SK-N-SH (cell line): ENCODE results near the gene SDCCAG8. TPM values are rescaled to one million over a fixed set of nuclear protein-coding genes. Genes with fewer than 3 reads are reported as not detected.

Source experiments
- CTCF ChIA-PET: fragments of 300-600, 350-600 bp; formaldehyde crosslinking; extraction: SDS; loops from one replicate; lab custom pipeline; 2021; lab: Yijun Ruan, JAX
- POLR2A ChIA-PET: fragments of 350-600 bp; sonication (Branson Sonifier 250); formaldehyde crosslinking; extraction: SDS; loops from one replicate; lab custom pipeline; 2020; ENCODE audit warnings: antibody characterized with exemption, inconsistent platforms; lab: Yijun Ruan, JAX
- DNase-seq: peaks from one replicate; pipeline ENCODE4 v3.0.0; 2012
- H2AFZ ChIP-seq: fragments of 200-600 bp; sonication (generic); 2 replicates; pipeline ENCODE4 v1.8.1; 2016; ENCODE audit warnings: antibody characterized with exemption, mild to moderate bottlenecking, low read depth
- H3F3A ChIP-seq: fragments of 200-600 bp; sonication (generic); replicated peaks from 2 replicates; pipeline ENCODE3; 2016; ENCODE audit warnings: antibody characterized with exemption, mild to moderate bottlenecking; ENCODE audit not compliant: insufficient read depth
- H3K27ac ChIP-seq, 2 experiments: fragments of 200-500 bp in 1 of 2; fragments of 200-600 bp in 1 of 2; sonication (Bioruptor generic) in 1 of 2; sonication (generic), shearing (Covaris generic) in 1 of 2; 2 replicates each; pipeline versions ENCODE4 v1.5.1 to v1.6.1; 2014 to 2016; ENCODE audit warnings: low read depth in 2 of 2, inconsistent platforms in 1 of 2, low read length in 1 of 2, mild to moderate bottlenecking in 1 of 2, mixed read lengths in 1 of 2
- H3K27me3 ChIP-seq: fragments of 200-600 bp; sonication (generic), shearing (Covaris generic); 2 replicates; pipeline ENCODE4 v1.6.1; 2016; ENCODE audit warnings: mixed run types; ENCODE audit not compliant: insufficient read depth
- H3K36me3 ChIP-seq, 2 experiments: fragments of 200-500 bp in 1 of 2; fragments of 200-600 bp in 1 of 2; sonication (Bioruptor generic) in 1 of 2; sonication (generic) in 1 of 2; replicated peaks in 1 of 2; 2 replicates each; pipeline versions ENCODE3 to v1.5.1; 2014 to 2016; ENCODE audit warnings: low read length in 1 of 2, mild to moderate bottlenecking in 1 of 2; ENCODE audit not compliant: insufficient read depth in 2 of 2, control insufficient read depth in 1 of 2
- H3K4me1 ChIP-seq, 2 experiments: fragments of 200-500 bp in 1 of 2; fragments of 200-600 bp in 1 of 2; sonication (Bioruptor generic) in 1 of 2; sonication (generic), shearing (Covaris generic) in 1 of 2; 2 replicates each; pipeline versions ENCODE4 v1.5.1 to v1.6.1; 2014 to 2016; ENCODE audit warnings: low read depth in 1 of 2, low read length in 1 of 2, mixed run types in 1 of 2; ENCODE audit not compliant: insufficient read depth in 2 of 2, control insufficient read depth in 1 of 2
- H3K4me2 ChIP-seq: fragments of 200-600 bp; sonication (generic), shearing (Covaris generic); 2 replicates; pipeline ENCODE4 v1.6.1; 2017; ENCODE audit warnings: mixed run types
- H3K4me3 ChIP-seq, 2 experiments: fragments of 200-500 bp in 1 of 2; fragments of 200-600 bp in 1 of 2; sonication (Bioruptor generic) in 1 of 2; sonication (generic), shearing (Covaris generic) in 1 of 2; 2 replicates each; pipeline versions ENCODE4 v1.5.1 to v1.8.1; 2014 to 2016; ENCODE audit warnings: low read depth in 2 of 2, inconsistent platforms in 1 of 2, low read length in 1 of 2, mild to moderate bottlenecking in 1 of 2, mixed read lengths in 1 of 2, moderate library complexity in 1 of 2
- H3K79me2 ChIP-seq: fragments of 200-600 bp; sonication (generic); 2 replicates; pipeline ENCODE4 v1.8.1; 2017; ENCODE audit warnings: mild to moderate bottlenecking; ENCODE audit not compliant: insufficient read depth
- H3K9ac ChIP-seq: fragments of 200-600 bp; sonication (generic); 2 replicates; pipeline ENCODE4 v1.6.1; 2017; ENCODE audit warnings: mixed run types
- H3K9me2 ChIP-seq: fragments of 200-600 bp; sonication (generic); 2 replicates; pipeline ENCODE4 v1.6.1; 2017; ENCODE audit warnings: mixed run types
- H3K9me3 ChIP-seq: fragments of 200-600 bp; sonication (generic); 2 replicates; pipeline ENCODE4 v1.6.1; 2017; ENCODE audit warnings: mixed run types, mild to moderate bottlenecking, moderate library complexity
- H4K20me1 ChIP-seq: fragments of 200-600 bp; sonication (generic); 2 replicates; pipeline ENCODE4 v1.6.1; 2017; ENCODE audit warnings: mild to moderate bottlenecking, mixed run types; ENCODE audit not compliant: insufficient read depth
- ELF1 ChIP-seq: IDR thresholded peaks from 2 replicates; pipeline ENCODE4 v1.4.0; 2012
- EZH2phosphoT487 ChIP-seq: fragments of 200-600 bp; sonication (generic); IDR thresholded peaks from 2 replicates; pipeline ENCODE4 v1.6.1; 2017; ENCODE audit warnings: low read depth, mixed run types, mild to moderate bottlenecking, antibody characterized with exemption, moderate library complexity, borderline replicate concordance
- GATA2 ChIP-seq: sonication (generic); formaldehyde crosslinking; IDR thresholded peaks from 2 replicates; pipeline ENCODE4 v1.5.0; 2020; ENCODE audit warnings: mild to moderate bottlenecking, missing genetic modification reagents
- MEF2A ChIP-seq: IDR thresholded peaks from 2 replicates; pipeline ENCODE4 v1.4.0; 2012; ENCODE audit warnings: low read depth, borderline replicate concordance
- NRF1 ChIP-seq: IDR thresholded peaks from 2 replicates; pipeline ENCODE4 v1.6.1; 2012; ENCODE audit warnings: low read depth, mild to moderate bottlenecking, low read length
- RCOR1 ChIP-seq: fragments of 150-350 bp; IDR thresholded peaks from 2 replicates; pipeline ENCODE4 v1.6.1; 2017; ENCODE audit warnings: antibody characterized with exemption, low read length
- RFX5 ChIP-seq: IDR thresholded peaks from 2 replicates; pipeline ENCODE4 v1.6.1; 2012; ENCODE audit warnings: mild to moderate bottlenecking, improper control_type of control experiment, low read length
- RXRA ChIP-seq: IDR thresholded peaks from 2 replicates; pipeline ENCODE4 v1.4.0; 2012; ENCODE audit warnings: low read depth, mild to moderate bottlenecking, borderline replicate concordance
- SIN3A ChIP-seq: IDR thresholded peaks from 2 replicates; pipeline ENCODE4 v1.6.1; 2012; ENCODE audit warnings: low read depth, mild to moderate bottlenecking, low read length, moderate library complexity, borderline replicate concordance
- SMC3 ChIP-seq: IDR thresholded peaks from 2 replicates; pipeline ENCODE4 v1.6.1; 2012; ENCODE audit warnings: low read depth, low read length, improper control_type of control experiment
- TAF1 ChIP-seq: IDR thresholded peaks from 2 replicates; pipeline ENCODE4 v1.6.1; 2012; ENCODE audit warnings: low read depth, mild to moderate bottlenecking, low read length, moderate library complexity, borderline replicate concordance
- TCF12 ChIP-seq: IDR thresholded peaks from 2 replicates; pipeline ENCODE4 v1.4.0; 2012
- WGBS: methylation state at CpG from one replicate; pipeline ENCODE4 v1.1.6; 2017; ENCODE audit warnings: low lambda C conversion rate; 5-methylcytosine and 5-hydroxymethylcytosine counted together
- polyA plus RNA-seq, 3 experiments: library from polyadenylated mRNA; depleted of rRNA; stranded (reverse); fragments of >200 nt; gene quantifications; 2 replicates each; pipeline ENCODE4 v1.2.3, GENCODE V29; 2012
- TF ChIP-seq, protein P1 (sequence below): fragments of 200-600 bp; sonication (generic); IDR thresholded peaks from 2 replicates; pipeline ENCODE4 v1.6.1; 2017; ENCODE audit warnings: antibody characterized with exemption, mild to moderate bottlenecking, moderate library complexity
- TF ChIP-seq, protein P2 (sequence below): fragments of 150-350 bp; IDR thresholded peaks from 2 replicates; pipeline ENCODE4 v1.6.1; 2016; ENCODE audit warnings: mild to moderate bottlenecking, low read depth, low read length

SDCCAG8 gene
- polyA plus RNA-seq, 1 of the 3 experiments (the other 2 are of a cell fraction) = 22.7 TPM

DNA sequence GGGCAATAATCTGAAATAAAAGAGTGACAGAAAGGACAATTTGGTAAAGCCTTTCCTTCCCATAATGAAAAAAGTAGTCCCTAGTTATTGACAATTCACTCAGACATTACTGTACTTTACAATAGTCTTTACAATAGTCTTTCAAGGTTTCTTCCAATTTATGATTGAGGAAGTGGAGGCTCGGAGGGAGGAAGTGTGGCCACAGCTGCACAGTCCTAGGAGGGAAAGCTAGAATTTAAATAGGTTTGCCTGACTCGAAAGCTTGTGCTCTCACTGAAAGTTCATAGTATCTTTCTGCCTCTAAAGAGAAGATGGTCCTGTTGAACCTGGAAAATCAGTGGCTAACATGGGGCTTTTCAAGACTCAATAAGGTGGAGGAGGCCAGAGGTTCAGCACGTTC, 203.2 kb downstream of the SDCCAG8 start:
- ChIA-PET POLR2A (no interaction called here), CTCF (interaction anchor here (0.6 kb wide), 1 partner anchor 103 kb away, joined by 3 read pairs; no protein-coding TSS in a partner anchor)
- WGBS = 93% methylated on average over 3 of the region's 3 CpGs

GRCh38 chr1:243461700-243462099, 205.9 kb downstream of the SDCCAG8 start:
- POLR2A ChIA-PET = no interaction called here
- H3K27ac ChIP-seq = no peak overlapping the region
- H4K20me1 ChIP-seq = no peaks in the 10 kb centered on the region
- WGBS = 96% methylated on average over 4 of the region's 4 CpGs
- no peak overlapping the region for H2AFZ ChIP-seq
- peaks cover 0 to 8% of the 10 kb centered on the region in 2 experiments; a peak in 2 of 4 replicates for H3K4me1 ChIP-seq
- TF ChIP-seq RFX5 (no peak), TAF1 (no peak), SIN3A (no peak), GATA2 (no peak), MEF2A (no peak), ELF1 (no peak), SMC3 (no peak), RCOR1 (no peak), EZH2phosphoT487 (no peak)
- TF ChIP-seq, protein P1, sequence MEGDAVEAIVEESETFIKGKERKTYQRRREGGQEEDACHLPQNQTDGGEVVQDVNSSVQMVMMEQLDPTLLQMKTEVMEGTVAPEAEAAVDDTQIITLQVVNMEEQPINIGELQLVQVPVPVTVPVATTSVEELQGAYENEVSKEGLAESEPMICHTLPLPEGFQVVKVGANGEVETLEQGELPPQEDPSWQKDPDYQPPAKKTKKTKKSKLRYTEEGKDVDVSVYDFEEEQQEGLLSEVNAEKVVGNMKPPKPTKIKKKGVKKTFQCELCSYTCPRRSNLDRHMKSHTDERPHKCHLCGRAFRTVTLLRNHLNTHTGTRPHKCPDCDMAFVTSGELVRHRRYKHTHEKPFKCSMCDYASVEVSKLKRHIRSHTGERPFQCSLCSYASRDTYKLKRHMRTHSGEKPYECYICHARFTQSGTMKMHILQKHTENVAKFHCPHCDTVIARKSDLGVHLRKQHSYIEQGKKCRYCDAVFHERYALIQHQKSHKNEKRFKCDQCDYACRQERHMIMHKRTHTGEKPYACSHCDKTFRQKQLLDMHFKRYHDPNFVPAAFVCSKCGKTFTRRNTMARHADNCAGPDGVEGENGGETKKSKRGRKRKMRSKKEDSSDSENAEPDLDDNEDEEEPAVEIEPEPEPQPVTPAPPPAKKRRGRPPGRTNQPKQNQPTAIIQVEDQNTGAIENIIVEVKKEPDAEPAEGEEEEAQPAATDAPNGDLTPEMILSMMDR = no peak
- TF ChIP-seq, protein P2, sequence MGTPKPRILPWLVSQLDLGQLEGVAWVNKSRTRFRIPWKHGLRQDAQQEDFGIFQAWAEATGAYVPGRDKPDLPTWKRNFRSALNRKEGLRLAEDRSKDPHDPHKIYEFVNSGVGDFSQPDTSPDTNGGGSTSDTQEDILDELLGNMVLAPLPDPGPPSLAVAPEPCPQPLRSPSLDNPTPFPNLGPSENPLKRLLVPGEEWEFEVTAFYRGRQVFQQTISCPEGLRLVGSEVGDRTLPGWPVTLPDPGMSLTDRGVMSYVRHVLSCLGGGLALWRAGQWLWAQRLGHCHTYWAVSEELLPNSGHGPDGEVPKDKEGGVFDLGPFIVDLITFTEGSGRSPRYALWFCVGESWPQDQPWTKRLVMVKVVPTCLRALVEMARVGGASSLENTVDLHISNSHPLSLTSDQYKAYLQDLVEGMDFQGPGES = no peak
- H3K9me3 ChIP-seq = no peaks in the 10 kb centered on the region
- no peaks in the 10 kb centered on the region for H3K9me2 ChIP-seq
- H3K9ac ChIP-seq = no peak overlapping the region
- no peaks in the 10 kb centered on the region for H3K79me2 ChIP-seq
- peaks cover 0 to 36% of the 10 kb centered on the region in 2 experiments for H3K36me3 ChIP-seq
- CTCF ChIA-PET = interaction anchor here (0.8 kb wide), 1 partner anchor 21 kb away, joined by 3 read pairs; no protein-coding TSS in a partner anchor
- H3K4me2 ChIP-seq = no peak overlapping the region
- no peak for DNase-seq
- H3K27me3 ChIP-seq = no peaks in the 10 kb centered on the region
- H3F3A ChIP-seq = no peaks in the 10 kb centered on the region
- H3K4me3 ChIP-seq = no peak overlapping the region

More for the DNA sequence above, 203.2 kb downstream of the SDCCAG8 start:
- DNase-seq = no peak
- no peaks in the 10 kb centered on the region for H3K9me2 ChIP-seq
- H3K27ac ChIP-seq = no peak overlapping the region
- H3K4me1 ChIP-seq = no peaks in the 10 kb centered on the region
- no peak overlapping the region for H3K9ac ChIP-seq
- no peak overlapping the region for H2AFZ ChIP-seq
- no peaks in the 10 kb centered on the region for H3K79me2 ChIP-seq
- peaks cover 4 to 38% of the 10 kb centered on the region in 2 experiments for H3K36me3 ChIP-seq
- H3K27me3 ChIP-seq = no peaks in the 10 kb centered on the region
- no peak for TF ChIP-seq TCF12
- TF ChIP-seq RXRA = no peak
- no peak for TF ChIP-seq NRF1
- TF ChIP-seq, all 33 proteins: peak for 0
- Histone ChIP-seq H4K20me1 (no peaks in the 10 kb centered on the region), H3K9me3 (no peaks in the 10 kb centered on the region), H3K4me3 (no peak overlapping the region), H3K4me2 (no peak overlapping the region), H3F3A (no peaks in the 10 kb centered on the region)
